HG03439 (cell line): ENCODE results near the gene LRRFIP2.
"Not testable (repeated sequence)": the region's sequence is repeated elsewhere in the genome, so short reads cannot be mapped to it uniquely, and the experiment has no call there.

ENCODE experiments used
- ATAC-seq: cut with Tn5 transposase; IDR thresholded peaks from one replicate; pipeline ENCODE4 v1.9.1; 2021; ENCODE audit warnings: mild to moderate bottlenecking, moderate library complexity; ENCODE audit not compliant: unreplicated experiment

The LRRFIP2 gene

GRCh38 chr3:37074178-37074577 lies 100.2 kb downstream of the LRRFIP2 start:
- no peak for ATAC-seq

DNA sequence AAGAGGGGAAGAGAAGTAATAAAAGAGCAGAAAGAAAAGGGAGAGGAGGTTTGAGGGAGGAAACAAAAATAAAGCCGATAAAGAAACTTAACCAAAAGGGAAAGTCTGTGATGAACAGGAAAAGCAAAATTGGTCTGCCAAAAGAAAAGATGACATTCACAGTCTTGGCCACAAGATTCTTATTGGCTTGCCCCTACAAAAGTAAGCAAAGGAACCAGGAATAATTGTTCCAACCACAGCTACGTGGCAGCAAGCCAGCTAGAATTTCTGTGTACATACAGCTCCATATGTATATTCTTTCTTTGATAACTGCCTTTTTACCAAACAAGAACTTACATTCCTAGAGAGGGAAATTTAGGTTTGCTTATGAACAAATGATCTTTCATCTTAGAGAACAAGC lies 101.5 kb downstream of the LRRFIP2 start:
- no peak for ATAC-seq

- ATAC-seq = no peak
Observed at GRCh38 chr3:37071921-37072320, 102.5 kb downstream of the LRRFIP2 start.

DNA sequence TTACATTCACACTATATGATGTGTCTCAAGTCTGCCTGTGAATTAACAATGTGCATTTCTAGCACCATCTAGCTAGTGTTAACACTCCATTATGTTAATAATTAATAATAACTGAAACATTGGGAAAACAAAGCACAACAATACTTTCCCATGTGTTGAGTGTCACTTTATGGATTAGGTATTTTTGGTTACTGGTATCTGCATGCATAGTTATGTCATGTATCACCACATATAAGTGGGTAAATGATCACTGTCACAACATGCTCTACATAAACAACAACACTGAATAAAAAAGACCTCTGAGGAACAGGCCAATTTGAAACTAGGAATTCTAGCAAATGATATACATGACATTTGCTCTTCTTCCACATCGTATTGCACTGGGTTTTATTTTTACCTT lies 106.4 kb downstream of the LRRFIP2 start:
- no peak for ATAC-seq

GRCh38 chr3:37067577-37067976 lies 106.8 kb downstream of the LRRFIP2 start:
- ATAC-seq = no peak

- no peak for ATAC-seq
Observed at GRCh38 chr3:37064747-37065146, 109.6 kb downstream of the LRRFIP2 start.

- ATAC-seq = no peak
Observed at GRCh38 chr3:37058117-37058516, 116.3 kb downstream of the LRRFIP2 start.

- no peak for ATAC-seq
Observed at GRCh38 chr3:37056826-37057225, 117.6 kb downstream of the LRRFIP2 start.

DNA sequence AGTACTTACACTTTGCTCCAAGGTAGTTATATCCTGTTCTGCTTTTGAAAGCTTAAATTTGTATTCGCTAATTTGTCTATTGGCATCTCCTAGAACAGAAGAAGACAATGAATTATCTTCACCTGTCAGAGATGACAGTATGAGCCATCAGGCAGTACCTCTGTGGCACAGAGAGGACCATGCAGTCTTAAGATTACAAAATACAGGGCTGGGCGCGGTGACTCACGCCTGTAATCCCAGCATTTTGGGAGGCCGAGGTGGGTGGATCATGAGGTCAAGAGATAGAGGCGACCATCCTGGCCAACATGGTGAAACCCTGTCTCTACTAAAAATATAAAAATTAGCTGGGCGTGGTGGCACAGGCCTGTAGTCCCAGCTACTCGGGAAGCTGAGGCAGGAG lies 119.3 kb downstream of the LRRFIP2 start:
- ATAC-seq = not testable (repeated sequence)

DNA sequence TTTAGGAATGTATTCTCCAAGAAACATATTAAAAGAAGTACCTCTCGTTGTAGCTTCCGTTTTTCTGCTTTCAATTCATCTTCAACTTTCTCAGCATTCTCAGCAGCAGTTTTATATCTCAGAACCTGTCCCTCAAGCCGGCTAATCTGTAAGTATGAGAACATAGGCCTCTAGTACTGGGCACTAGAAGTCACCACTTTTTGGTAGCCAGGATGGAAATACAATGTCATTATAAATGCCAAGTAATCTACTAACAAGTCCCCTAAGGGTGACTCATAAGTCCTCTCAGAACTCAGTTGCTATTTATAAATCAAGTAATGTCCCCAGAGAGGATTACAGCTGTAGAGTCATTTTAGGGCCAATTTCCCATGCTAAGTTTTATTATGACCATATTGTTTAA lies 120.0 kb downstream of the LRRFIP2 start:
- ATAC-seq = peak; percentile 78

DNA sequence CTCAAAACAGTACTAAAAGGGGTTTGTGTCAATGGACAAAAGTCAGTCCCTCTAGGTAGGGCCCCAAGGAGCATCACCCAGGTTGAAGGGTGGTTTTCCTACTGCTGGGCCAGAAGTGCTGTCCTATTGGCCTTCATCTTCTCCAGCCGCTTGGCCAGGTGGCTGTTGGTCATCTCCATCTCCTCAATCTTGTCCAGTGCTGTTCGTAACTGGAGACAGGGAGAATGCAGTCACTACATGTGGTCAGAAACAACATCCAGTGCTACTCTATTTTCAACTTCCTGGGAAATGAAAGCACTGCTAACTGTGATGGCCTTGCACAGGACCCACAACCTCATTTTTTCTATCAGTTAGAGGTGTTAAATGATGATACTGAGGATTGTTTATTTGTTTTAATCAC lies 120.6 kb downstream of the LRRFIP2 start:
- ATAC-seq = no peak

- no peak for ATAC-seq
Observed at GRCh38 chr3:37053337-37053736, 121.0 kb downstream of the LRRFIP2 start.

DNA sequence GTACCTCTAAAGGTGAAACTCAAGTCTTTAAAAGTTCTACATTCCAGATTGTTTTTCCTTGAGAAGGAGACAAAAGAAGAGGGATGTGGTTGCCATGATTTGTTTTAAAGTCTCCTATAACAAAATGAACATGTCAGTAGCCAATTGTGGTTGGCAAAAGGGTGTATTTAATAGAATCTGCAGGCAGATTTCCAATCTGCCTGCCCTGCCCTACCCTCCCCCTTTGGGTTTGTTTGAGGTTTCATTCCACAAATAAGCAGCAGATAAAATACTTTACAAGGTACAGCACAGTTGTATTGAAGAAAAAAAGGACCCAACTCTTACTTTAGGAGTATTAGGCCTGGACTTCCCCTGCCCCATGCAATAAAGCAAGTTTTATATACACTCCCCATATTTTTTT lies 121.5 kb downstream of the LRRFIP2 start:
- ATAC-seq = no peak

- ATAC-seq = no peak
Observed at GRCh38 chr3:37050282-37050681, 124.1 kb downstream of the LRRFIP2 start.

DNA sequence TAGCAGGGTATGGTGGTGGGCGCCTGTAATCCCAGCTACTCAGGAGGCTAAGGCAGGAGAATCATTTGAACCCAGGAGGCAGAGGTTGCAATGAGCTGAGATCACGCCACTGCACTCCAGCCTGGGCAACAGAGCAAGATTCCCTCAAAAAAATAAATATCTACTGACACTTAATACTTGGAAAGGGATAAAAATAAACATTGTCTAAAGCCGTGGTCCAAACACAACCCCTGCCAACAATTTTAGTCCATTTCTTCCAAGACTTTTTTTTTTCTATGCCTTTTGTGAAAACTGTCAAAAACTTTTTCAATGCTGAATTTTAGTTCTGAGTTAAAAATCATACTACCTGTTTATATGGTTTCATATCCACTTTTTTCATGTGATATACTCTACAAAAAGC lies 131.7 kb downstream of the LRRFIP2 start:
- ATAC-seq = not testable (repeated sequence)

- no peak for ATAC-seq
Observed at GRCh38 chr3:37041546-37042195, 132.7 kb downstream of the LRRFIP2 start.

DNA sequence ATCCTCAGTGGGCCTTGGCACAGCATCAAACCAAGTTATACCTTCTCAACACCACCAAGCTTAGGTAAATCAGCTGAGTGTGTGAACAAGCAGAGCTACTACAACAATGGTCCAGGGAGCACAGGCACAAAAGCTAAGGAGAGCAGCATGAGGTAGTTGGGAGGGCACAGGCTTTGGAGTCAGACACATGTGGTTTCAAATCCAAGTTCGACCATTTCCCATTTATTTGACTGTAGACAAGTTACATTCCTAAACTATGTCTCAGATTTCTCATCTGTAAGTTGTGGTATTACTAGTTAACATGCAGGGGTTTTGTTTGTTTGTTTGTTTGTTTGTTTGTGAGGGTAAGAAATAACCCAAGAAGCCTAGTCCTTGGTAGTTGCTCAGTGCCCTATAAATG lies 134.2 kb downstream of the LRRFIP2 start:
- no peak for ATAC-seq

DNA sequence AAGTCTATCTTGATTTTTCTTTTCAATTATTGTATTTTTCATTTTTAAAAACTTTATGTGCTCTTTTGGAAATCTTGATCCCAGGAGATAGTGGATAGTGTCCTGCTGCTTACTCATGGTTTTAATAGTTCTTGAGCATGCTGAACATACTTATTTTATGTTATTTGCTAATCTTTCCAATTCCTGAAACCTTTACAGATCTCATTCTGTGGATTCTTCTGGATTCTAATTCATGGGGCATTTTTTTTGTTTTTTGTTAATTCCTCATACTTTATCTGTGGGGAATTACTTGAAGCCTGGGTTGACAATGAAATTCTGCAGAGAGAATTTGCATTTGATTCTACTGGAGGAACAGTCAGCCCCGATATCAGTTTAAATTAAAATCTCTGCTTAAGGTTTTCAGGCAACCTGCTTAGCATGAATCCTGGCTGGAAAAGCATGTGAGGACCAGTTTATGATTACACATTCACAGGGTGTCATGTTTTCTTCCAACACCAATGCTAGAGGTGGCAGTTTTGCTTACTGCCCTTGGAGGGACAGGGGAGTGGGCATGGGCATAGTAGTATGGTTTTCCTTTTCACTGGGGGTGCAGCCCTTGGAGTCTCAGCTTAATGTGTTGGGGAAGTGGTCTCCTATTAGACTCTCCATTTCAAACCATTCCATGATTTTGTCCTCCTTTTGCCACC lies 135.1 kb downstream of the LRRFIP2 start:
- no peak for ATAC-seq

- no peak for ATAC-seq
Observed at GRCh38 chr3:37037352-37037751, 137.0 kb downstream of the LRRFIP2 start.

GRCh38 chr3:37032961-37033360 lies 141.4 kb downstream of the LRRFIP2 start:
- ATAC-seq = no peak

- ATAC-seq = no peak
Observed at GRCh38 chr3:37031096-37031682, 143.2 kb downstream of the LRRFIP2 start.

- ATAC-seq = no peak
Observed at GRCh38 chr3:37030588-37030987, 143.8 kb downstream of the LRRFIP2 start.
